SK-N-SH treated with all-trans-retinoic acid at 6 μM for 48 hours (cell line): ENCODE measurements around the gene ATRN.

Source experiments
- ATAC-seq: fragments of 200-7000 bp; cut with Tn5 transposase; 3 replicates; pipeline ENCODE4 v1.9.1; 2020; ENCODE audit warnings: mild to moderate bottlenecking, moderate library complexity
- ARNTL ChIP-seq: fragments of 450-650 bp; formaldehyde crosslinking; IDR thresholded peaks from 2 replicates; pipeline ENCODE4 v1.5.0; 2020; ENCODE audit warnings: low read depth, mild to moderate bottlenecking, moderate library complexity, borderline replicate concordance
- BACH2 ChIP-seq: fragments of 250-450 bp; sonication (Bioruptor Pico); IDR thresholded peaks from 2 replicates; pipeline ENCODE4 v1.9.0; 2021; ENCODE audit warnings: mild to moderate bottlenecking, borderline replicate concordance
- CREB5 ChIP-seq: fragments of 250-450 bp; sonication (Bioruptor Pico); IDR thresholded peaks from 2 replicates; pipeline ENCODE4 v1.5.1; 2020; ENCODE audit warnings: low read depth, mild to moderate bottlenecking, moderate library complexity
- CSDC2 ChIP-seq: fragments of 250-450 bp; sonication (Bioruptor Pico); IDR thresholded peaks from 2 replicates; pipeline ENCODE4 v1.5.0; 2020; ENCODE audit warnings: mild to moderate bottlenecking, moderate library complexity
- ESRRG ChIP-seq: fragments of 250-450 bp; sonication (Bioruptor Pico); IDR thresholded peaks from 2 replicates; pipeline ENCODE4 v1.6.1; 2021; ENCODE audit warnings: mild to moderate bottlenecking
- GLIS3 ChIP-seq: fragments of 250-450 bp; sonication (Bioruptor Pico); IDR thresholded peaks from 2 replicates; pipeline ENCODE4 v1.5.0; 2020; ENCODE audit warnings: mild to moderate bottlenecking, moderate library complexity
- ISL1 ChIP-seq: fragments of 250-450 bp; sonication (Bioruptor Pico); IDR thresholded peaks from 2 replicates; pipeline ENCODE4 v2.1.2; 2022; ENCODE audit warnings: mild to moderate bottlenecking, moderate library complexity
- OSR1 ChIP-seq: fragments of 250-450 bp; sonication (Bioruptor Pico); IDR thresholded peaks from 2 replicates; pipeline ENCODE4 v1.8.0; 2022; ENCODE audit warnings: moderate library complexity, mild to moderate bottlenecking, inconsistent platforms
- PPARA ChIP-seq: fragments of 250-450 bp; sonication (Bioruptor Pico); IDR thresholded peaks from 2 replicates; pipeline ENCODE4 v1.5.0; 2020; ENCODE audit warnings: mild to moderate bottlenecking, borderline replicate concordance
- RARB ChIP-seq: fragments of 250-450 bp; sonication (Bioruptor Pico); IDR thresholded peaks from 2 replicates; pipeline ENCODE4 v1.8.0; 2021; ENCODE audit warnings: mild to moderate bottlenecking, moderate library complexity
- SNAI2 ChIP-seq: fragments of 250-450 bp; sonication (Bioruptor Pico); IDR thresholded peaks from 2 replicates; pipeline ENCODE4 v1.5.0; 2020; ENCODE audit warnings: mild to moderate bottlenecking, moderate library complexity
- TCF4 ChIP-seq: fragments of 250-450 bp; sonication (Bioruptor Pico); IDR thresholded peaks from 2 replicates; pipeline ENCODE4 v1.8.0; 2021; ENCODE audit warnings: mild to moderate bottlenecking, moderate library complexity, borderline replicate concordance
- TOX ChIP-seq: fragments of 250-450 bp; sonication (Bioruptor Pico); IDR thresholded peaks from 2 replicates; pipeline ENCODE4 v1.8.0; 2021; ENCODE audit warnings: mild to moderate bottlenecking, moderate library complexity, borderline replicate concordance
- ZC3H10 ChIP-seq: fragments of 250-450 bp; sonication (Bioruptor Pico); IDR thresholded peaks from 2 replicates; pipeline ENCODE4 v1.5.1; 2021; ENCODE audit warnings: mild to moderate bottlenecking, moderate library complexity
- ZFP3 ChIP-seq: fragments of 250-450 bp; sonication (Bioruptor Pico); IDR thresholded peaks from 2 replicates; pipeline ENCODE4 v1.5.0; 2020; ENCODE audit warnings: mild to moderate bottlenecking, moderate library complexity
- ZFP30 ChIP-seq: fragments of 450-650 bp; formaldehyde crosslinking; IDR thresholded peaks from 2 replicates; pipeline ENCODE4 v1.5.0; 2022; ENCODE audit warnings: mild to moderate bottlenecking, moderate library complexity
- ZNF565 ChIP-seq: fragments of 450-650 bp; formaldehyde crosslinking; conservative IDR thresholded peaks from 2 replicates; pipeline ENCODE4 v1.5.0; 2020; ENCODE audit warnings: low read depth, mild to moderate bottlenecking, moderate library complexity
- ZNF70 ChIP-seq: fragments of 450-650 bp; formaldehyde crosslinking; IDR thresholded peaks from 2 replicates; pipeline ENCODE4 v1.5.0; 2020; ENCODE audit warnings: mild to moderate bottlenecking, moderate library complexity
- ZNF8 ChIP-seq: fragments of 450-650 bp; formaldehyde crosslinking; IDR thresholded peaks from 2 replicates; pipeline ENCODE4 v1.5.0; 2020; ENCODE audit warnings: mild to moderate bottlenecking, moderate library complexity
- TF ChIP-seq, protein P1 (sequence below): fragments of 250-450 bp; sonication (Bioruptor Pico); IDR thresholded peaks from 2 replicates; pipeline ENCODE4 v1.8.0; 2021; ENCODE audit warnings: low read depth, mild to moderate bottlenecking, moderate library complexity, borderline replicate concordance
- TF ChIP-seq, protein P2 (sequence below): fragments of 250-450 bp; sonication (Bioruptor Pico); IDR thresholded peaks from 2 replicates; pipeline ENCODE4 v1.8.0; 2020; ENCODE audit warnings: mild to moderate bottlenecking, moderate library complexity, borderline replicate concordance

ATRN gene

DNA sequence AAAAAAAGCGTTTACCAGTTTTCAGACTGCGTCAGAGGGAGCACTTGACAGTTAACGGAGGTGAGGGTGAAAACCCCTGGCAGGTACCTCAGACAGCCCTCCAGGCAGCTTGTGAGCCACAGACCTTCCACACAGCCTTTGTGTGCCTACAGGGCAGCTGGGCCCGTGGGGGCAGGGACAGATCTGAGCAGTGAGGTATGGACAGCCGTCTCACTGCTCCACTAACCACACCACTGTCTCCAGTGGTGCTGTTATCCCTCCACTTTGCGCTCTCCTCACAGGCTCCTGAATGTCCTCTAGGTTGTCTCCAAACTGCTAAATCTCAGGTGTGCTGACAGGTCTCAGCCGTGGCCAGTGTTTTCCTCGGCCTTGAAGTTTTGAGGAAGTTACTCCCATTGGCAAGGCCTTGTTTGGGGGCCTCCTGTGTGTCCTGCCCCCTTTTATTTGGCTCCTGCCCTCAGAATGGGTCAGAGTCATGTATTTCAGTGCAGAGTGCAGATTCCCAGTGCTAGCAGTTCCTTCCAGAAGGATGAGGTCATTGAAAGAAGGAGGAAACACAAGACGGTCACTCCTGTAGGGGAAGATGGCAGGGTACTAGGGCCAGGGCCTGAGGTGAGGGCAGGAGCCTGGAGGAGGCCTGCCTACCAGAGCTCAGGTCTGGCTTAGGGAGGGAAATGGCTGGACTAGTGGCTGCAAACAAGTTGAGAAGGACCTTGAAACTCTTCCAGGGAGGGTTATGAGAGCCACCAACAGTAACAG lies 180.6 kb downstream of the ATRN start:
- TF ChIP-seq TCF4 (CRISPR knock-in tag) (no peak), ZC3H10 (CRISPR knock-in tag) (no peak), OSR1 (CRISPR knock-in tag) (no peak), ZFP3 (CRISPR knock-in tag) (no peak)
- TF ChIP-seq, all 23 proteins: peak for 0
- no peak for ATAC-seq

DNA sequence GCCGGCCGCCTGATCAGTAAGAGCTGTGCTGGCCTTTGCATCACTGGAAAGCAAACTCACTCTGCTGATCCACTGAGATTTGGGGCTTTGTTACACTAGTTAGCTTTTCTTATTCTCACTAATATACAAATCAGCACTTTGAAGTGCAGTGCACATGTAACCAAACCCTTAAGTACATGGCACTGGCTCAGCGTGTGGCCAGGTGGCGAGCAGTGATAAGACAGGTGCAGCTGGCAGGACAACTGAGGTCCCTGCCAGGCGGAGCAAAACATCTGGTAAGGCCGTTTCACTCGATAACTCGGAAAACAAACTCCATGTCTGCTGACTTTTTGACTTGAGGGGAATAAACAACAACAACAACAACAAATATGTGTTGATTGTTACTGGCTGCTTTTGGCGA lies 181.4 kb downstream of the ATRN start:
- TF ChIP-seq GLIS3 (CRISPR knock-in tag) (no peak), CREB5 (CRISPR knock-in tag) (no peak), BACH2 (CRISPR knock-in tag) (no peak)
- ATAC-seq: no peak

- ATAC-seq: no peak
- TF ChIP-seq SNAI2 (no peak), CSDC2 (CRISPR knock-in tag) (no peak), ZFP30 (CRISPR knock-in tag) (no peak), TOX (CRISPR knock-in tag) (no peak), ARNTL (CRISPR knock-in tag) (no peak), ESRRG (CRISPR knock-in tag) (no peak), BACH2 (CRISPR knock-in tag) (no peak), ZNF8 (CRISPR knock-in tag) (no peak), RARB (no peak), ISL1 (CRISPR knock-in tag) (no peak)
- TF ChIP-seq, protein P1, sequence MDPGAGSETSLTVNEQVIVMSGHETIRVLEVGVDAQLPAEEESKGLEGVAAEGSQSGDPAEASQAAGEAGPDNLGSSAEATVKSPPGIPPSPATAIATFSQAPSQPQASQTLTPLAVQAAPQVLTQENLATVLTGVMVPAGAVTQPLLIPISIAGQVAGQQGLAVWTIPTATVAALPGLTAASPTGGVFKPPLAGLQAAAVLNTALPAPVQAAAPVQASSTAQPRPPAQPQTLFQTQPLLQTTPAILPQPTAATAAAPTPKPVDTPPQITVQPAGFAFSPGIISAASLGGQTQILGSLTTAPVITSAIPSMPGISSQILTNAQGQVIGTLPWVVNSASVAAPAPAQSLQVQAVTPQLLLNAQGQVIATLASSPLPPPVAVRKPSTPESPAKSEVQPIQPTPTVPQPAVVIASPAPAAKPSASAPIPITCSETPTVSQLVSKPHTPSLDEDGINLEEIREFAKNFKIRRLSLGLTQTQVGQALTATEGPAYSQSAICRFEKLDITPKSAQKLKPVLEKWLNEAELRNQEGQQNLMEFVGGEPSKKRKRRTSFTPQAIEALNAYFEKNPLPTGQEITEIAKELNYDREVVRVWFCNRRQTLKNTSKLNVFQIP: no peak
- TF ChIP-seq, protein P2, sequence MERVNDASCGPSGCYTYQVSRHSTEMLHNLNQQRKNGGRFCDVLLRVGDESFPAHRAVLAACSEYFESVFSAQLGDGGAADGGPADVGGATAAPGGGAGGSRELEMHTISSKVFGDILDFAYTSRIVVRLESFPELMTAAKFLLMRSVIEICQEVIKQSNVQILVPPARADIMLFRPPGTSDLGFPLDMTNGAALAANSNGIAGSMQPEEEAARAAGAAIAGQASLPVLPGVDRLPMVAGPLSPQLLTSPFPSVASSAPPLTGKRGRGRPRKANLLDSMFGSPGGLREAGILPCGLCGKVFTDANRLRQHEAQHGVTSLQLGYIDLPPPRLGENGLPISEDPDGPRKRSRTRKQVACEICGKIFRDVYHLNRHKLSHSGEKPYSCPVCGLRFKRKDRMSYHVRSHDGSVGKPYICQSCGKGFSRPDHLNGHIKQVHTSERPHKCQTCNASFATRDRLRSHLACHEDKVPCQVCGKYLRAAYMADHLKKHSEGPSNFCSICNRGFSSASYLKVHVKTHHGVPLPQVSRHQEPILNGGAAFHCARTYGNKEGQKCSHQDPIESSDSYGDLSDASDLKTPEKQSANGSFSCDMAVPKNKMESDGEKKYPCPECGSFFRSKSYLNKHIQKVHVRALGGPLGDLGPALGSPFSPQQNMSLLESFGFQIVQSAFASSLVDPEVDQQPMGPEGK (CRISPR knock-in tag): no peak
Measured at GRCh38 chr20:3652676-3653596, 182.1 kb downstream of the ATRN start.

DNA sequence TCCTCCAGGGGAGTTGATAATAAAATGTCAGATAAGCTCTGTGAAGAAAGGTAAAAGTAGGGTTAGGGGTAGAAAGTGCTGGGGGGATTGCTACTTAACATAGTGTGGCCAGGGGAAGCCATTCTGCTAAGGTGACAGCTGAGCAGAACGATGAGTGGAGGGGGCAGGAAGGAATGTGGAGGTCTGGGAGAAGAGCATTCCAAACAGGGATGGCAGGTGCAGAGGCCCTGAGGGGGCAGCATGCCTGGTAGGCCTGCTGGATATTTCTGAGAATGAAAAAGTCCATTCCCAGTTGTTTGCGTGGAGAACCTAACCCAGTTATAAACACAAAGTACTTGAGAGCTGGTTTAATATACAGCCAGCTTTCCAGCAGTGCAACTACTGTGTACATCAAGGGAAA lies 183.1 kb downstream of the ATRN start:
- no peak for ATAC-seq
- TF ChIP-seq TOX (CRISPR knock-in tag): no peak
- TF ChIP-seq ARNTL (CRISPR knock-in tag): no peak
- TF ChIP-seq ZNF565 (CRISPR knock-in tag): no peak
- TF ChIP-seq ZFP3 (CRISPR knock-in tag): no peak
- no peak for TF ChIP-seq TCF4 (CRISPR knock-in tag)
- no peak for TF ChIP-seq ZC3H10 (CRISPR knock-in tag)

DNA sequence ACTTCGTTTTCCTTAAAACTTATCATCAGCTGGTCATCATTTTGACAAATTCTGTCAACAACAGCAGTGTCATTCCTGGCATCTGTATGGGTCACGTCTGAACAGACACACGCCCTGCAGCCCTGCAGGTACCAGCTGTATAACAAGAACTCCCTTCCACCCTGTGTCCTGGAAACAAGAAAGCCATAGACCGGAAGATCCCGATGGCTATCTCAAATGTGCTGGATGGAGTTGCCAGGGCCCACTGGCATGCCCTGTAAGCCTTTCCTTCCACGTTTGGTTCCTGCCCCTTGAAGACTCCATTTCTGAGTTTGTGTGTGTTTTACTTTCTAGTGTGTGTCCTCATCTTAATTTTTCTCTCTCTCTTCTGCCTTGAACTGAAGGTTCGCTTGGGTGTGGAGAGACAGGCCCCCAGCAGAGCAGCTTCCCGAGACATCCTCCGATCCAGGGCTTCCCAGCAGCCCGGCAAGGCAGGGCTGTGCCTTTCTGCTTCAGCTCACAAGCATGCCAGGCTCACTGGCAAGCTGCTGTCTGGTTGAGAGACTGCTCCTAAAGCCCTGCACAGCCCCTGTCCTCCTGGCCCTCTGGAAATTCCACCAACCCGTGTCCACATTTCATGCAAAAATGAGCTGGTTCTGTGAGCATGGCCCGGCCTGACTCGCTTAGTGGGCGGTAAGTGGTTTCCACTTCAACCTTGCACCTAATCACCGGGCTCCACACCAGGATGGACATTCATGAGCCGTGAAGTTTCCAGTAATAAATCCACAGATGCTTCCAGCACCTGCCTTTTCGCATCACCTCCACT lies 183.7 kb downstream of the ATRN start:
- ATAC-seq: no peak
- TF ChIP-seq ZFP3 (CRISPR knock-in tag) (no peak), ZNF8 (CRISPR knock-in tag) (no peak), GLIS3 (CRISPR knock-in tag) (no peak), ZFP30 (CRISPR knock-in tag) (no peak), PPARA (CRISPR knock-in tag) (no peak), ZNF565 (CRISPR knock-in tag) (no peak), ZC3H10 (CRISPR knock-in tag) (no peak), ISL1 (CRISPR knock-in tag) (no peak), SNAI2 (no peak), TOX (CRISPR knock-in tag) (no peak), ZNF70 (CRISPR knock-in tag) (no peak), RARB (no peak), CSDC2 (CRISPR knock-in tag) (no peak), OSR1 (CRISPR knock-in tag) (no peak), ARNTL (CRISPR knock-in tag) (no peak)
- TF ChIP-seq, protein P2 (CRISPR knock-in tag): no peak
- TF ChIP-seq, protein P1: no peak
